Stimulated activated CD4-positive, alpha-beta T cell treated with anti-CD3 and anti-CD28 coated beads, Interleukin-12 subunit alpha, Interleukin-12 subunit beta, amount 100 ng/mL, for 4 hours (primary cell): ENCODE data around the gene PAM.
"Not testable (repeated sequence)": the region's sequence is repeated elsewhere in the genome, so short reads cannot be mapped to it uniquely, and the experiment has no call there.

Experiments used
- DNase-seq: peaks from one replicate; pipeline ENCODE4 v3.0.0-alpha.2; 2020

PAM gene

GRCh38 chr5:102754767-102755431 is at the start of gene PAM:
TSS of gene PAM (plus strand) at chr5:102755305. CDS start at chr5:102866196, 110,891 bp downstream.
- DNase-seq = peak; percentile 78

- no peak for DNase-seq
Measured at GRCh38 chr5:102711525-102712385, 43.4 kb upstream of the PAM start.

GRCh38 chr5:102713278-102713677 is 41.8 kb upstream of the PAM start:
- DNase-seq = no peak

DNA sequence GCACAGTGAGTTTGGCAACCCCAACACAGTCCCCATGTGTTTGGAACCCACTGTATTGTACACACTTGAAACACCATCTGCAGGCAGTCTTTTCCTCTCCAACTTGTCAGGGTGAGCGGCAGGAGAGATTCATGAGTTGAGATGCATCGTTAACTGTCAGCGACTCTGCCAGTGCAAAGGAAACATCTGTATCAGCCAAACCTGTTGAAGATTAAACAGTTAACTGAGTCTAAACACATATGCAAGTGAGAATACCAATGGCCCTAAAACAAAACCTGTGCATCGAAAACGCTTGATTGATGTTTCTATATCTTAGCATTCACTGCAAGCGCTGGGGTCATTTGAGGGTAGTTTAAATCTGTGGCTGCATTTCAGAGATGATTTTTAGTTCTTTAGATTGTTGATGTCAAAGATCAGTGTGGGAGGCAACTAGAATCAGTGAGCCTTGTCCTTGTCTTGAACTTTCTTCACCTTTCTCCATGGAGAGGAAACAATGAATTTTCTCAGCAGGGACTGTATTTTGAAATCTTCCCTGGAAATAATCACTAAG is 41.3 kb upstream of the PAM start:
- DNase-seq = no peak

GRCh38 chr5:102715082-102715807 is 39.9 kb upstream of the PAM start:
- no peak for DNase-seq

- no peak for DNase-seq
Measured at GRCh38 chr5:102716017-102716416, 39.1 kb upstream of the PAM start.

GRCh38 chr5:102718819-102719218 is 36.3 kb upstream of the PAM start:
- no peak for DNase-seq

GRCh38 chr5:102719886-102720285 is 35.2 kb upstream of the PAM start:
- DNase-seq = no peak

DNA sequence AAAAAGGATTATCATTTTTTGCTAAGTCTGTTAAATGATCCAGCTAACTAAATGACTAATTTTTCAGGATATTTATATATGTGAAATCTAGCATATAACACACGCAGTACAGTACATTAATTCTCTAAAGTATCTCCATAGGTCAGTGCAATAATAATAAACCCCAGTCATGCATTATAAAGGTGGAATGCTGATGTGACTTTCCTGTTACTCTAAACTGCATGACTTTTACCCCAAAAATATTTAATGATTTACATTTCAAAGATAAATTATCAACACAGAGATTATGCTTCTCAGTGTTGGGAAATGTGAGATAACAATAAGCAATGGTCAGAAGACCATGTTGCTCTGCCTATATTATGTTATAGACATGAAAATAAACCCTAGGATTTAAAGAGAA is 34.1 kb upstream of the PAM start:
- DNase-seq = no peak

DNA sequence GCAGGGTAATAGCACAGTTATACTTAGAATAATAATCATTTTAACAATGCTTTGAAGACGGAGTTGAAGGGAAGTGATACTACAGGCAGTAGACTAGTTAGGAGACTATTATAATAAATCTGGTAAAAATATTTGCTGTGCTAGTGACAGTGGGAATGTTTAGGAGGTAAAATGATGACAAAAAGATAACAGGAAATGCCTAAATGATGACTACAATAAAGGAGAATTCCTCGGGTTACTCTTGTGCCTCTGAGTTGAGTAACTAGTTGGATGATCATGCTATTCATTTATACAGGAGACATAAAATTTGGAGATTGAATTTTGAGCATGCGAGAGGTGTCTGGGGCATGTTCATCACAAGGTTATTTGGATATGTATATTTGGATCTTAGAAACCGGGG is 32.2 kb upstream of the PAM start:
- no peak for DNase-seq

GRCh38 chr5:102731693-102732092 is 23.4 kb upstream of the PAM start:
- no peak for DNase-seq

DNA sequence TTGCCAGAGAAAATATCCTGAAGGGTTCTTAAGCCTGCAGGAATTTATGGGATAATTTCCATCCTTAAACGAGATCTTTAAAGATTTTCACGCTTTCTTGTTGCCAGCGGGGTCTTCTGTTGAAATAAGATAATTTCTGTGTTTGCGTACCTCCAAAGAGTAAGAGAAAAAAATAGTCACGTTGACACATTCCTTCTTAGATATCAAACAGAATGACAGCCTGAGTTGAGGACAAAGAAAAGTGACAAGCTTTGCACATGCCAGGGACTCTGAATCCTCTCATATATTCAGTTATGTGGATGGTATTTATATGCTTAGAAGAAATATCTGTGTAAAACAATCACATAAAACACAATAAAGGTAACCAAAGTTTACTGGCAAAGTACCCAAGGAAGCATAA is 21.6 kb upstream of the PAM start:
- DNase-seq = no peak

DNA sequence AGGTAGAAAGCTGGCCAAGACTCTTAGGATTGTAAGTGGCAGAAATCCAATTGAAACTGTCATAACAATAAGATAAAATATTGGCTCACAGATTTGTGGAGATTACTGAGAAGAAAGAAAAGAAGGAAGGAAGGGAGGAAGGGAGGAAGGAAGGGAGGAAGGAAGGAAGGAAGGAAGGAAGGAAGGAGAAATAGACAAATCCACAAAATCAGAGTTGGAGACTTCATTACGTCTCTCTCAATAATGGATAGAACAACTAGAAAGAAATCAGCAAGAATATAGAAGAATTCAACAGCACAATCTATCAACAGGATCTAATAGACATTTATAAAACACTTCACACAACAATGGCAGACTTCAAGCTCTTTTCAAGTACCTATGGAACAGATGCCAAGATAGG is 17.9 kb upstream of the PAM start:
- DNase-seq = no peak

DNA sequence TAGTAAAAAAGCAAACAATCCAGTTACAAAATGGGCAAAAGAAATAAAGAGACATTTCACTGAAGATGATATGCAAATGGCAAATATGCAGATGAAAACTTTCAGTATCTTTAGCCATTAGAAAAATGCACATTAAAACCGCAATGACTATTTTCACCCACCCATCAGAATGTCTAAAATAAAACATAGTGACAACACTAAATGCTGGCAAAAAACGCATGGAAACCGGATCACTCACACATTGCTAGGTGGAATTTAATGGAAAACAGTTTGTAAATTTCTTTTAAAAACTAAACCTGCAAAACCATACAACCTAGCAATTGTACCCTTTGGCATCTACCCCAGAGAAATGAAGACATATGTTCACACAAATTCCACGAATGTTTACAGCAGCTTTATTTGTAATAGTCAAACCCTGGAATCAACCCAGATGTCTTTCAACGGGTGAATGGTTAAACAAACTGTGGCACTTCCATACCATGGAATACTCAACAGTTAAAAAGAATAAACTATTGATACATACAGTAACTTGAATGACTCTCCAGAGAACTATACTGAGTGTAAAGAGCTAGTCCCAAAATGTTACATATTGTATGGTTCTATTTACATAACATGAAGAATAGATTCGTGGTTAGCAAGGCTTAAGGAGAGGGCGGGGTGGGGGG is 17.2 kb upstream of the PAM start:
- no peak for DNase-seq

DNA sequence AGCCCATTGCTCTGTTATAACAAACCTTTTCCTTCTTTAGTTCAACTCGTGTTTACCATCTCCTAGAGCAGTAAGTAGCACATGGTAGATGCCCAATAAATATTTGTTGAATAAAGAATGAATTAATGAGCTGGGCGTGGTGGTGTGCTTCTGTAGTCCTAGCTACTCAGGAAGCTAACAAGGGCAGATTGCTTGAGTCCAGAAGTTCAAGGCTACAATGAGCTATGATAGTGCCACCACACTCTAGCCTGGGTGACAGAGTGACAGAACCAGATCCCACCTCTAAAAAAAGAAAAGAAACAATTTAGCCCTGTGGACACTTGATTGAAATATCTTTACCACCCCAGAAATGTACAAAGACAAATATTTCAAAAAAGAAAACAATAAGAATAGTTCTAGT is 14.6 kb upstream of the PAM start:
- DNase-seq = no peak

- no peak for DNase-seq
Measured at GRCh38 chr5:102742215-102742614, 12.9 kb upstream of the PAM start.

DNA sequence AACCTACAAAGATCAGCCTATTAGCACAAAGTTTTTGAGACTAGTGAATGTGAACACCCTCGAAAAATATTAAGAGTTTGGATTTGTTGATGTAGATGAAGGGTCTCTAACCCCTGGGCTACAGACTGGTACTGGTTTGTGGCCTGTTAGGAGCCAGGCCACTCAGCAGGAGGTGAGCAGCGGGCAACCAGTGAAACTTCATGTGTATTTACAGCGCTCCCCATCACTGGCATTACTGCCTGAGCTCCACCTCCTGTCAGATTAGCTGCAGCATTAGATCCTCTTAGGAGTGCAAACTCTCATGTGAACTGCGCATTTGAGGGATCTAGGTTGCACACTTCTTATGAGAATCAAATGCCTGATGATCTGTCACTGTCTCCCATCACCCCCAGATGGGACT is 11.2 kb upstream of the PAM start:
- no peak for DNase-seq

GRCh38 chr5:102747386-102748166 is 7.5 kb upstream of the PAM start:
- no peak for DNase-seq

- DNase-seq = no peak
Measured at GRCh38 chr5:102749416-102750030, 5.6 kb upstream of the PAM start.

DNA sequence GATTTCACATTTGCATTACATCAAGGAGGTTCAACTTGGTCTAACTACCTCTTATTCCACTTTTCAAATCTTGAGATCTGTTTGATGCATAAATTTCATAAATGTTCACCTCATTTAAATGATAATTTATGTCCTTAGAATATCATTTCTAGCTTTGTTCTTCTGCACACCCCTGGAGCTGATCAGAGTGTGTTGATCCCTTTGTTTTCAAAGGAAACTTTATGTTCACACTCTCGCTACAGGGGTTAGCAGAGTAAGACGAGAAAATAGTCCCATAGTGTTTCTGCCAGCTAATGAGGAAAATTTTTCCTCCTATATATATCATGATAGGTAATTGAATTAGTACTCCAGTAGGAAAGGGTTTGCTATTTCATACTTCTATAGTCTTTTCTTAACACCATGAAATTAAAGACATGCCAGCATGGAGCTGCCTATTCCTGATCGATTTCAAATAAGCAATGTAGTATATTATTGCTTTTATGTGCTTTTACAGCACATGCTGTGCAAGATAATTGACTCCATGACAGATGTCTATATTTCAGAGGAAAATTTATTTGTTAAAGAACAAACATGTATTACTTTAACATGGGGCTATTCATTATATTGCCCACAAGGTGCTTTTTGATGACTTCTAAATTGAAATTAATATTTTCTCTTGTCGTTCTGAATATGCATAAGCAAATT is 4.8 kb upstream of the PAM start:
- no peak for DNase-seq

GRCh38 chr5:102751903-102752376 is 3.2 kb upstream of the PAM start:
- not testable (repeated sequence) for DNase-seq
